Lower leg skin (tissue), 3 donors: ENCODE measurements around the gene ILK.

ENCODE experiments used
- CTCF ChIP-seq, 3 donors: fragments of 450-650 bp; IDR thresholded peaks; one replicate each; pipeline ENCODE4 v1.5.1; 2016; ENCODE audit warnings: antibody characterized with exemption in 3 of 3, mild to moderate bottlenecking in 3 of 3, moderate library complexity in 2 of 3
- POLR2A ChIP-seq, 2 donors: fragments of 450-650 bp; IDR thresholded peaks; one replicate each; pipeline ENCODE4 v1.6.1; 2016 to 2017; ENCODE audit warnings: antibody characterized with exemption in 2 of 2, mild to moderate bottlenecking in 1 of 2, moderate library complexity in 1 of 2

- TF ChIP-seq POLR2A (IDR thresholded peaks at IDR 0.05) (no peak), CTCF (IDR thresholded peaks at IDR 0.05) (no peak)
Measured at GRCh38 chr11:6634534-6634933, 31.0 kb downstream of the ILK start.
